ENCODE measurements around the gene ZDBF2. TPM values are rescaled to one million over a fixed set of nuclear protein-coding genes. Genes with fewer than 3 reads are reported as not detected.

Gene ZDBF2
- total RNA-seq, 1 experiment from 2014 or later = 31.8 TPM

DNA sequence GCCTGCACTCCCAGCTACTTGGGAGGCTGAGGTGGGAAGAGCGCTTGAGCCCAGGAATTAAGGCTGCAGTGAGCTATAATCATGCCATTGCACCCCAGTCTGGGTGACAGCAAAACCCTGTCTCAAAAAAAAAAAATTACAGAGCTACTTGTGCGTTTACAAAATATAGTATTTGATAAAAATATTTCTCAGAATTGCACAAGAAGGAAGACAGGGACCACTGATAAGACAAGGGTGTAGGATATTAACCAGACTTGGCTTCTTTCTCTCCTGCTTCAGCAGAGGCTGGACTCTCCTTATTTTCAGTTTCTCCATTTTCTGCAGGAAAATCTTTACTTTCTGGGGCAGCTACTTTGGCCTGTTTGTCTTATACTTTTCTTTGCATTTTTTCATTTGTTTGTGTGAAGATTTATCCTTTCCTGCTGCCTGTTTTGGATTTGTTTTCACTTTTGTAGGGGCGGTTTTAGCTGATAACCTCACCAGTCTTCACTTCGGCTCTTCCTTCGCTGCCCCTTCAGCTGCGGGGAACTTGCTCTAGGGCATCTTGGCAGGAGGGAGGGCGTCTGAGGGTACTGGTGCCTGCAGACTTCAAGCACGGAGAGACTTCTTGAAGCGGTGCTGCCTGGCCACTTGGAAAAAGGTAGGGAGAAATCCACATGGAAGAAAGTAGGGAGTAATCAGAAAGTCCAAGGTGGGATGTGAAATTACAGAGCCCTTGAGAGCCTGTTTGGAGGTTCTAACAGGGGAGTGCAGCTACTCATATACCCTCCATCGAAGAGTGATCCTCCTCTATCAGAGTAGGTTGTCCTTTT is 14.9 kb upstream of the ZDBF2 start:
- no peaks in the 10 kb centered on the region for H3K79me1 ChIP-seq (ENCODE audit: insufficient read depth, low read depth, low read length, poor library complexity, severe bottlenecking)
- no peaks in the 10 kb centered on the region for H3K4me1 ChIP-seq (ENCODE audit: insufficient read depth, low read length)
- H2BK20ac ChIP-seq (ENCODE audit: low read depth, low read length, poor library complexity, severe bottlenecking) = no peak overlapping the region
- H3K4ac ChIP-seq (ENCODE audit: low read depth, low read length) = no peak overlapping the region
- H3K9me3 Mint-ChIP-seq = no peaks in the 10 kb centered on the region; a peak in 1 of 5 replicates
- no peak overlapping the region for H2BK120ac ChIP-seq (ENCODE audit: low read depth, low read length, poor library complexity, severe bottlenecking)
- no peak overlapping the region for H3K27ac ChIP-seq (ENCODE audit: insufficient read length, low read depth, low read length)
- H3K4me2 ChIP-seq (ENCODE audit: insufficient read depth, insufficient read length, low read length) = no peak overlapping the region
- peak overlapping the region in 2 of 3 experiments; percentile 7 to 46; a peak in 2 of 7 replicates for H3K27ac Mint-ChIP-seq
- no peaks in the 10 kb centered on the region for H3K27me3 ChIP-seq (ENCODE audit: insufficient read depth, low read length)
- no peak overlapping the region for H4K91ac ChIP-seq (ENCODE audit: insufficient read length, low read depth, low read length)
- H4K5ac ChIP-seq (ENCODE audit: insufficient read length, low read depth, low read length) = no peak overlapping the region
- no peak overlapping the region for H2AK5ac ChIP-seq (ENCODE audit: insufficient read length, low read length)
- no peak overlapping the region for H3K56ac ChIP-seq (ENCODE audit: insufficient read length, low read depth, low read length)
- TF ChIP-seq, protein P1, sequence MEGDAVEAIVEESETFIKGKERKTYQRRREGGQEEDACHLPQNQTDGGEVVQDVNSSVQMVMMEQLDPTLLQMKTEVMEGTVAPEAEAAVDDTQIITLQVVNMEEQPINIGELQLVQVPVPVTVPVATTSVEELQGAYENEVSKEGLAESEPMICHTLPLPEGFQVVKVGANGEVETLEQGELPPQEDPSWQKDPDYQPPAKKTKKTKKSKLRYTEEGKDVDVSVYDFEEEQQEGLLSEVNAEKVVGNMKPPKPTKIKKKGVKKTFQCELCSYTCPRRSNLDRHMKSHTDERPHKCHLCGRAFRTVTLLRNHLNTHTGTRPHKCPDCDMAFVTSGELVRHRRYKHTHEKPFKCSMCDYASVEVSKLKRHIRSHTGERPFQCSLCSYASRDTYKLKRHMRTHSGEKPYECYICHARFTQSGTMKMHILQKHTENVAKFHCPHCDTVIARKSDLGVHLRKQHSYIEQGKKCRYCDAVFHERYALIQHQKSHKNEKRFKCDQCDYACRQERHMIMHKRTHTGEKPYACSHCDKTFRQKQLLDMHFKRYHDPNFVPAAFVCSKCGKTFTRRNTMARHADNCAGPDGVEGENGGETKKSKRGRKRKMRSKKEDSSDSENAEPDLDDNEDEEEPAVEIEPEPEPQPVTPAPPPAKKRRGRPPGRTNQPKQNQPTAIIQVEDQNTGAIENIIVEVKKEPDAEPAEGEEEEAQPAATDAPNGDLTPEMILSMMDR (conservative IDR thresholded peaks at IDR 0.05) = no peak
- peaks cover 31 to 43% of the 10 kb centered on the region in 2 experiments for H3K4me1 Mint-ChIP-seq
- H3K23ac ChIP-seq (ENCODE audit: insufficient read length, low read depth, low read length) = no peak overlapping the region
- no peak overlapping the region for H3K4me3 Mint-ChIP-seq
- no peaks in the 10 kb centered on the region for H3K23me2 ChIP-seq (ENCODE audit: insufficient read length, low read depth, low read length, poor library complexity, severe bottlenecking)
- H3K18ac ChIP-seq (ENCODE audit: insufficient read length, low read depth, low read length) = no peak overlapping the region
- H2BK5ac ChIP-seq (ENCODE audit: insufficient read length, low read length) = no peak overlapping the region
- H2BK15ac ChIP-seq (ENCODE audit: low read depth, low read length) = no peak overlapping the region
- no peaks in the 10 kb centered on the region for H3K9me3 ChIP-seq (ENCODE audit: control insufficient read depth, low read depth, low read length)
- no peaks in the 10 kb centered on the region for H3K79me2 ChIP-seq (ENCODE audit: insufficient read depth, low read length)
- no peak overlapping the region for H2AFZ ChIP-seq (ENCODE audit: low read length)
- WGBS (ENCODE audit: extremely low coverage, insufficient read length, low lambda C conversion rate) = no CpG with 5 or more reads among the region's 10 CpGs
- H3K9ac ChIP-seq (ENCODE audit: extremely low read depth, insufficient read length, low read length) = no peak overlapping the region
- no peaks in the 10 kb centered on the region for H4K20me1 ChIP-seq (ENCODE audit: control insufficient read depth, insufficient read depth, insufficient read length)
- H2BK12ac ChIP-seq (ENCODE audit: insufficient read length, low read depth, low read length) = no peak overlapping the region
- no peak overlapping the region for H4K8ac ChIP-seq (replicated peaks; ENCODE audit: insufficient read length, low read depth, low read length)
- H3K27me3 Mint-ChIP-seq (ENCODE audit: low read depth) = peaks cover 12% of the 10 kb centered on the region
- H3T11ph ChIP-seq (ENCODE audit: low read length) = no peak overlapping the region
- no peak overlapping the region for H3K14ac ChIP-seq (ENCODE audit: insufficient read depth, low read length)
- no peaks in the 10 kb centered on the region for H3K36me3 Mint-ChIP-seq (ENCODE audit: insufficient read depth in 1 of 3, low read depth in 3 of 3)
- DNase-seq = no peak

Data from H9 (cell line).